A549 (cell line): Measurements from ENCODE around the gene RPS6KC1. TPM values are rescaled to one million over a fixed set of nuclear protein-coding genes. Genes with fewer than 3 reads are reported as not detected.

Experiments used
- ATAC-seq, 2 experiments: fragments of 200-7000 bp in 1 of 2; fragments of >200 bp in 1 of 2; cut with Nextera tagmentation in 1 of 2; cut with Tn5 transposase in 1 of 2; 3 replicates each; pipeline versions ENCODE4 v1.8.0 to v1.9.1; 2018 to 2020; ENCODE audit warnings: mild to moderate bottlenecking in 1 of 2, moderate library complexity in 1 of 2
- CTCF ChIA-PET: fragments of 300-600 bp; sonication (Branson Sonifier 250); formaldehyde crosslinking; extraction: SDS; loops from one replicate; lab custom pipeline; 2021; ENCODE audit warnings: antibody characterized with exemption, inconsistent platforms; lab: Yijun Ruan, JAX
- POLR2A ChIA-PET: fragments of 350-600 bp; formaldehyde crosslinking; extraction: SDS; loops from one replicate; lab custom pipeline; 2021; ENCODE audit warnings: antibody characterized with exemption, inconsistent platforms; lab: Yijun Ruan, JAX
- DNase-seq, 2 experiments: peaks; one replicate each; pipeline versions ENCODE4 v3.0.0 to v3.0.0-alpha.2; 2011 to 2016; ENCODE audit warnings: low read depth in 1 of 2, low spot score in 1 of 2
- FAIRE-seq: peaks from 2 replicates; lab custom pipeline; 2011; peaks lifted over from hg19 to GRCh38; lab: Jason Lieb, UNC
- H3K27ac ChIP-seq, 2 experiments: fragments of >200 bp; sonication (Bioruptor Twin); formaldehyde crosslinking; 3 replicates each; pipeline ENCODE4 v1.5.1; 2016 to 2017
- H3K4me1 ChIP-seq: fragments of >200 bp; sonication (Bioruptor Twin); formaldehyde crosslinking; 3 replicates; pipeline ENCODE4 v1.6.1; 2016
- H3K4me2 ChIP-seq: fragments of >200 bp; sonication (Bioruptor Twin); formaldehyde crosslinking; 3 replicates; pipeline ENCODE4 v1.6.1; 2016
- H3K4me3 ChIP-seq: fragments of >200 bp; sonication (Bioruptor Twin); formaldehyde crosslinking; 3 replicates; pipeline ENCODE4 v1.5.1; 2016
- H3K9me3 ChIP-seq: fragments of >200 bp; sonication (Bioruptor Twin); formaldehyde crosslinking; 3 replicates; pipeline ENCODE4 v1.6.1; 2016
- BHLHE40 ChIP-seq: IDR thresholded peaks from 2 replicates; pipeline ENCODE4 v1.6.1; 2012; ENCODE audit warnings: low read depth, low read length, inconsistent platforms
- CBX2 ChIP-seq: fragments of 200-600 bp; sonication (generic); IDR thresholded peaks from 2 replicates; pipeline ENCODE4 v1.6.1; 2016; ENCODE audit warnings: low read depth, mild to moderate bottlenecking, borderline replicate concordance
- CBX8 ChIP-seq: fragments of 200-600 bp; sonication (generic); IDR thresholded peaks from 2 replicates; pipeline ENCODE4 v1.6.1; 2016
- CHD2 ChIP-seq: fragments of 150-350 bp; IDR thresholded peaks from 2 replicates; pipeline ENCODE4 v1.6.1; 2014; ENCODE audit warnings: low read length; ENCODE audit not compliant: partially characterized antibody
- ESRRA ChIP-seq: fragments of 150-350 bp; IDR thresholded peaks from 2 replicates; pipeline ENCODE4 v1.6.1; 2014; ENCODE audit warnings: mild to moderate bottlenecking, low read length, borderline replicate concordance
- FOSB ChIP-seq: fragments of 250-450 bp; sonication (Bioruptor Pico); IDR thresholded peaks from 2 replicates; pipeline ENCODE4 v1.5.0; 2020; ENCODE audit warnings: mild to moderate bottlenecking, moderate library complexity
- JUN ChIP-seq, 2 experiments: fragments of >200 bp; sonication (Bioruptor Twin); formaldehyde crosslinking; IDR thresholded peaks; 2 replicates in 1 of 2; 3 replicates in 1 of 2; pipeline ENCODE4 v1.6.1; 2016 to 2017
- KDM1A ChIP-seq: fragments of 200-600 bp; sonication (generic); IDR thresholded peaks from 2 replicates; pipeline ENCODE4 v1.6.1; 2016; ENCODE audit warnings: low read depth, mild to moderate bottlenecking
- MYC ChIP-seq: IDR thresholded peaks from 2 replicates; pipeline ENCODE4 v1.6.1; 2012; ENCODE audit warnings: mild to moderate bottlenecking, inconsistent platforms, low read length, improper control_type of control experiment, borderline replicate concordance
- NFE2L2 ChIP-seq: fragments of 150-350 bp; conservative IDR thresholded peaks from 2 replicates; pipeline ENCODE4 v1.6.1; 2014; ENCODE audit warnings: low read length
- POLR2A ChIP-seq: IDR thresholded peaks from 2 replicates; pipeline ENCODE4 v1.6.1; 2012; ENCODE audit warnings: mild to moderate bottlenecking, low read length
- RARB ChIP-seq: fragments of 250-450 bp; sonication (Bioruptor Pico); IDR thresholded peaks from 2 replicates; pipeline ENCODE4 v1.8.0; 2021; ENCODE audit warnings: mild to moderate bottlenecking, moderate library complexity
- RCOR1 ChIP-seq: fragments of 150-350 bp; IDR thresholded peaks from 2 replicates; pipeline ENCODE4 v1.6.1; 2014; ENCODE audit warnings: antibody characterized with exemption, low read length, low read depth
- RFX5 ChIP-seq: fragments of 450-650 bp; IDR thresholded peaks from 2 replicates; pipeline ENCODE4 v1.7.1; 2014; ENCODE audit warnings: antibody characterized with exemption, mild to moderate bottlenecking, moderate library complexity
- RNF2 ChIP-seq: fragments of 200-600 bp; sonication (generic); IDR thresholded peaks from 2 replicates; pipeline ENCODE4 v1.6.1; 2016; ENCODE audit warnings: low read depth, mild to moderate bottlenecking, antibody characterized with exemption, moderate library complexity, borderline replicate concordance
- SREBF2 ChIP-seq: fragments of 450-650 bp; IDR thresholded peaks from 2 replicates; pipeline ENCODE4 v1.6.1; 2014; ENCODE audit warnings: mild to moderate bottlenecking, moderate library complexity
- TFCP2L1 ChIP-seq: fragments of 250-450 bp; sonication (Bioruptor Pico); IDR thresholded peaks from 2 replicates; pipeline ENCODE4 v1.5.0; 2021; ENCODE audit warnings: mild to moderate bottlenecking
- TP53 ChIP-seq: fragments of 250-450 bp; sonication (Bioruptor Pico); IDR thresholded peaks from 2 replicates; pipeline ENCODE4 v1.5.0; 2021; ENCODE audit warnings: mild to moderate bottlenecking, moderate library complexity
- ZFP36 ChIP-seq: fragments of 450-650 bp; IDR thresholded peaks from 2 replicates; pipeline ENCODE4 v1.6.1; 2014; ENCODE audit warnings: borderline replicate concordance; ENCODE audit not compliant: partially characterized antibody
- WGBS: methylation state at CpG from one replicate; pipeline ENCODE4 v1.1.6; 2017; ENCODE audit errors: missing lambda C conversion rate; 5-methylcytosine and 5-hydroxymethylcytosine counted together
- polyA plus RNA-seq, 4 experiments: library from polyadenylated mRNA; depleted of rRNA in 3 of 4; stranded (reverse); fragments of >200 nt; fragmentation: RNase III in 1 of 4; extraction: RNeasy Plus Mini Kit Qiagen cat#74134 plus additional on column Dnase treatment in 1 of 4; gene quantifications; 2 replicates in 3 of 4; 3 replicates in 1 of 4; pipeline ENCODE4 v1.2.3, GENCODE V29; 2011 to 2017
- TF ChIP-seq, protein P1 (sequence below): fragments of 250-450 bp; sonication (Bioruptor Pico); IDR thresholded peaks from 2 replicates; pipeline ENCODE4 v1.5.0; 2021; ENCODE audit warnings: mild to moderate bottlenecking, moderate library complexity, borderline replicate concordance
- TF ChIP-seq, protein P2 (sequence below): fragments of 250-450 bp; sonication (Bioruptor Pico); IDR thresholded peaks from 2 replicates; pipeline ENCODE4 v1.5.0; 2020; ENCODE audit warnings: low read depth, mild to moderate bottlenecking, moderate library complexity
- TF ChIP-seq, protein P3 (sequence below): IDR thresholded peaks from 2 replicates; pipeline ENCODE4 v1.6.1; 2012
- TF ChIP-seq, protein P4 (sequence below): IDR thresholded peaks from 2 replicates; pipeline ENCODE4 v1.6.1; 2012
- TF ChIP-seq, protein P5 (sequence below): fragments of 150-350 bp; IDR thresholded peaks from 2 replicates; pipeline ENCODE4 v1.6.1; 2014; ENCODE audit warnings: low read depth, mild to moderate bottlenecking, low read length
- TF ChIP-seq, protein P6 (sequence below): fragments of >200 bp; sonication (Bioruptor Twin); formaldehyde crosslinking; IDR thresholded peaks from 2 replicates; pipeline ENCODE4 v1.6.1; 2016

RPS6KC1 gene
- polyA plus RNA-seq, 2 of the 4 experiments (the other 2 are of a cell fraction) = 11.7 to 25.4 TPM

DNA sequence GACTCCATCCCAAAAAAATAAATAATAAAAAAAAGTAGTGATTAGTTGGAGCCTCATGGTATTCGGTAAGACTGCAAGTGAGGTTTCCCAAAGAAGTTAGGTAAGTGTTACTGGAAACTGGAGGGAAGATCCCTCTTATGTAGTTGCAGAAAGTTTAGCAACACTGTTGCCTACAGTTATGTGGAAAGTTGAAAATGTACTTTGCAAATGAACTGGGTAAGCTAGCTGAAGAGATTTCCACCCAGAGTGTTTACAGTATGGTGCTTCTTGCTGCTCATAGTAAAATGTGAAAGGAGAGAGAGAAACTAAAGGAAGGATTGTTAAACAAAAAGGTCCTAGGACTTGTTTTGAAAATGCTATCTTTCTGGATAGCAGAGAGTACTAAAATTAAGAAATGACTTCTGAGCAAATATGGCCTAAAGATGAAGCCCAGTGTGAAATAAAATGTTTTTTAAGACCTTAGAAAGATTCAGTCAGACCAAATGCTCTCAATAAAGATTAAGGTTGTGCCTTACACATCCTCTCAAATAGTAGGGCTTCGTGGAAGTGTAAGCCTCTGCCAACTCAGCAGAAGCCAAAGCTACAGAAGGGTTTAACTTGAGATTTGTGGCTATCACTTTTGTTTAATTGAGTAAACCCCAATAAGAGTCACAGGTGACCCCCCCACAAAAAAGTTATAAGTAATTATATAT is 31.5 kb downstream of the RPS6KC1 start:
- DNase-seq = no peak
- no peak overlapping the region for H3K4me2 ChIP-seq
- H3K9me3 ChIP-seq = no peaks in the 10 kb centered on the region
- 89% methylated on average over 2 of the region's 2 CpGs for WGBS
- ATAC-seq = no peak
- ChIA-PET POLR2A (no interaction called here), CTCF (interaction anchor here (2.3 kb wide), 1 partner anchor 12 kb away, joined by 8 read pairs; no protein-coding TSS in a partner anchor)
- H3K4me1 ChIP-seq = no peaks in the 10 kb centered on the region
- TF ChIP-seq CBX8 (no peak), NFE2L2 (no peak), TFCP2L1 (CRISPR knock-in tag) (no peak), POLR2A (no peak), CBX2 (no peak), BHLHE40 (no peak), ZFP36 (no peak), RCOR1 (no peak)
- TF ChIP-seq, protein P1, sequence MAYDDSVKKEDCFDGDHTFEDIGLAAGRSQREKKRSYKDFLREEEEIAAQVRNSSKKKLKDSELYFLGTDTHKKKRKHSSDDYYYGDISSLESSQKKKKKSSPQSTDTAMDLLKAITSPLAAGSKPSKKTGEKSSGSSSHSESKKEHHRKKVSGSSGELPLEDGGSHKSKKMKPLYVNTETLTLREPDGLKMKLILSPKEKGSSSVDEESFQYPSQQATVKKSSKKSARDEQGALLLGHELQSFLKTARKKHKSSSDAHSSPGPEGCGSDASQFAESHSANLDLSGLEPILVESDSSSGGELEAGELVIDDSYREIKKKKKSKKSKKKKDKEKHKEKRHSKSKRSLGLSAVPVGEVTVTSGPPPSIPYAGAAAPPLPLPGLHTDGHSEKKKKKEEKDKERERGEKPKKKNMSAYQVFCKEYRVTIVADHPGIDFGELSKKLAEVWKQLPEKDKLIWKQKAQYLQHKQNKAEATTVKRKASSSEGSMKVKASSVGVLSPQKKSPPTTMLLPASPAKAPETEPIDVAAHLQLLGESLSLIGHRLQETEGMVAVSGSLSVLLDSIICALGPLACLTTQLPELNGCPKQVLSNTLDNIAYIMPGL (CRISPR knock-in tag) = no peak
- TF ChIP-seq, protein P2, sequence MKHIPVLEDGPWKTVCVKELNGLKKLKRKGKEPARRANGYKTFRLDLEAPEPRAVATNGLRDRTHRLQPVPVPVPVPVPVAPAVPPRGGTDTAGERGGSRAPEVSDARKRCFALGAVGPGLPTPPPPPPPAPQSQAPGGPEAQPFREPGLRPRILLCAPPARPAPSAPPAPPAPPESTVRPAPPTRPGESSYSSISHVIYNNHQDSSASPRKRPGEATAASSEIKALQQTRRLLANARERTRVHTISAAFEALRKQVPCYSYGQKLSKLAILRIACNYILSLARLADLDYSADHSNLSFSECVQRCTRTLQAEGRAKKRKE (CRISPR knock-in tag) = no peak
- TF ChIP-seq, protein P3, sequence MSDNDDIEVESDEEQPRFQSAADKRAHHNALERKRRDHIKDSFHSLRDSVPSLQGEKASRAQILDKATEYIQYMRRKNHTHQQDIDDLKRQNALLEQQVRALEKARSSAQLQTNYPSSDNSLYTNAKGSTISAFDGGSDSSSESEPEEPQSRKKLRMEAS = no peak
- TF ChIP-seq, protein P4, sequence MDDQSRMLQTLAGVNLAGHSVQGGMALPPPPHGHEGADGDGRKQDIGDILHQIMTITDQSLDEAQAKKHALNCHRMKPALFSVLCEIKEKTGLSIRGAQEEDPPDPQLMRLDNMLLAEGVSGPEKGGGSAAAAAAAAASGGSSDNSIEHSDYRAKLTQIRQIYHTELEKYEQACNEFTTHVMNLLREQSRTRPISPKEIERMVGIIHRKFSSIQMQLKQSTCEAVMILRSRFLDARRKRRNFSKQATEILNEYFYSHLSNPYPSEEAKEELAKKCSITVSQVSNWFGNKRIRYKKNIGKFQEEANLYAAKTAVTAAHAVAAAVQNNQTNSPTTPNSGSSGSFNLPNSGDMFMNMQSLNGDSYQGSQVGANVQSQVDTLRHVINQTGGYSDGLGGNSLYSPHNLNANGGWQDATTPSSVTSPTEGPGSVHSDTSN = no peak
- FAIRE-seq = no peak
- H3K27ac ChIP-seq = no peak overlapping the region
- H3K4me3 ChIP-seq = no peak overlapping the region

DNA sequence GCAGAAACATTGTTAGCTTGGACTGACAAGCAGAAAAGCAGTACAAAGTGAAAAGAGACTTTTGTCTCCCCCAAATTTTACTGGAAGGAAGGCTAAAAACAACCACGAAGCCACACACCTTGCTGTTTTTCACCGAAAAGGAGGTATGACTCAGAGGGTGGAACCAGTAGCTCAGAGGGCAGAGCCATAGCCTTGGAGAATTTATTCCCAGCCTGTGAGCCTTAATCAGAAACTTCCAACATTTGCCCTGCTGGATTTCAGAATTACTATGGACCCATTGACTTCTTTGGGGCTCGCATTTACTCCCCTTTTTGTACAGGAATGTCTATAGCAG is 32.0 kb downstream of the RPS6KC1 start:
- Histone ChIP-seq H3K9me3 (no peaks in the 10 kb centered on the region), H3K4me1 (no peaks in the 10 kb centered on the region), H3K4me3 (no peak overlapping the region)
- FAIRE-seq = no peak
- DNase-seq = no peak
- TF ChIP-seq, protein P5, sequence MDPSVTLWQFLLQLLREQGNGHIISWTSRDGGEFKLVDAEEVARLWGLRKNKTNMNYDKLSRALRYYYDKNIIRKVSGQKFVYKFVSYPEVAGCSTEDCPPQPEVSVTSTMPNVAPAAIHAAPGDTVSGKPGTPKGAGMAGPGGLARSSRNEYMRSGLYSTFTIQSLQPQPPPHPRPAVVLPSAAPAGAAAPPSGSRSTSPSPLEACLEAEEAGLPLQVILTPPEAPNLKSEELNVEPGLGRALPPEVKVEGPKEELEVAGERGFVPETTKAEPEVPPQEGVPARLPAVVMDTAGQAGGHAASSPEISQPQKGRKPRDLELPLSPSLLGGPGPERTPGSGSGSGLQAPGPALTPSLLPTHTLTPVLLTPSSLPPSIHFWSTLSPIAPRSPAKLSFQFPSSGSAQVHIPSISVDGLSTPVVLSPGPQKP = no peak
- TF ChIP-seq SREBF2 = no peak
- TF ChIP-seq, all 56 proteins: peak for 0
- ATAC-seq = no peak
- ChIA-PET CTCF (interaction anchor here (2.3 kb wide), 1 partner anchor 11 kb away, joined by 8 read pairs; no protein-coding TSS in a partner anchor), POLR2A (no interaction called here)
- H3K4me2 ChIP-seq = no peak overlapping the region
- no peak overlapping the region for H3K27ac ChIP-seq
- WGBS = 92% methylated on average over 3 of the region's 3 CpGs

DNA sequence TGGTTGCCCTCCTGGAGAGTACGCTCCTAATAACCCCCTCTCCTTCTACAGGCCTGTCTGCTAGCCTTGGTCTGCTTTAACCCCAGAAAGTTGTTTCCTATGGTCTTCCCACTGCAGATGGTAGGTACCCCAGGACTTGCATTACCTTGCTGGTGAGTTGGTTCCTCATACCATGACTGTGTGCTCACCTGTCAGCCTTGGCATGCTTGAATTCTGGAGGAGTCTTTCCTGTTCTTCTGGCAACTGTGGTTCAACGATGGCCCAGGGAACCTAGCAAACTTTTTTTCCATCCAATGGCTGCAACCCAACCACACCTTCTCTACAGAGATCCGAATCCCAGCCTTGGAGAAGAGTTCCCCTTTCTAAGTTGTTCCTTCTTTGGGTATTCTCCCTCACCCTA is 36.9 kb downstream of the RPS6KC1 start:
- WGBS = 68% methylated on average over 3 of the region's 3 CpGs
- Histone ChIP-seq H3K4me3 (no peak overlapping the region), H3K4me2 (no peak overlapping the region), H3K27ac (no peak overlapping the region), H3K9me3 (no peaks in the 10 kb centered on the region), H3K4me1 (no peaks in the 10 kb centered on the region)
- CTCF ChIA-PET = no interaction called here
- DNase-seq = no peak
- POLR2A ChIA-PET = no interaction called here
- no peak for FAIRE-seq
- ATAC-seq = no peak
- TF ChIP-seq, protein P5 = no peak
- no peak for TF ChIP-seq JUN (IDR thresholded peaks at IDR 0.05)
- TF ChIP-seq TP53 (CRISPR knock-in tag) = no peak
- TF ChIP-seq RNF2 = no peak
- no peak for TF ChIP-seq RCOR1
- TF ChIP-seq KDM1A = no peak
- no peak for TF ChIP-seq CBX2
- TF ChIP-seq FOSB (CRISPR knock-in tag) = no peak
- no peak for TF ChIP-seq ESRRA
- TF ChIP-seq ZFP36 = no peak
- no peak for TF ChIP-seq MYC
- TF ChIP-seq, protein P6, sequence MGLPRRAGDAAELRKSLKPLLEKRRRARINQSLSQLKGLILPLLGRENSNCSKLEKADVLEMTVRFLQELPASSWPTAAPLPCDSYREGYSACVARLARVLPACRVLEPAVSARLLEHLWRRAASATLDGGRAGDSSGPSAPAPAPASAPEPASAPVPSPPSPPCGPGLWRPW = no peak
- TF ChIP-seq, protein P3 = no peak
- TF ChIP-seq RFX5 = no peak
- TF ChIP-seq CHD2 = no peak
- TF ChIP-seq RARB (CRISPR knock-in tag) = no peak
- no peak for TF ChIP-seq CBX8
